ENCODE measurements around the gene NAA40.

Gene NAA40

GRCh38 chr11:63905179-63905578 is 33.6 kb upstream of the NAA40 start:
- H3K4me3 ChIP-seq (ENCODE audit: low read depth in 1 of 2, low read length in 2 of 2) = no peak overlapping the region
- H3K9me3 ChIP-seq (ENCODE audit: control insufficient read depth in 1 of 2, low read length in 2 of 2) = no peaks in the 10 kb centered on the region
- H3K27ac ChIP-seq (ENCODE audit: low read depth, low read length) = no peak overlapping the region
- H3K9ac ChIP-seq (ENCODE audit: low read depth in 1 of 2, low read length in 2 of 2) = no peak overlapping the region
- no peaks in the 10 kb centered on the region for H3K27me3 ChIP-seq (ENCODE audit: control insufficient read depth in 1 of 2, insufficient read depth in 2 of 2, low read length in 2 of 2)
- H3K4me1 ChIP-seq (ENCODE audit: control insufficient read depth in 1 of 2, insufficient read depth in 2 of 2, low read length in 2 of 2) = no peaks in the 10 kb centered on the region
- peaks cover 51 to 80% of the 10 kb centered on the region in 2 donors for H3K36me3 ChIP-seq (ENCODE audit: control insufficient read depth in 1 of 2, insufficient read depth in 2 of 2, low read length in 2 of 2)

GRCh38 chr11:63906087-63906486 is 32.7 kb upstream of the NAA40 start:
- no peaks in the 10 kb centered on the region for H3K4me1 ChIP-seq (ENCODE audit: control insufficient read depth in 1 of 2, insufficient read depth in 2 of 2, low read length in 2 of 2)
- H3K27me3 ChIP-seq (ENCODE audit: control insufficient read depth in 1 of 2, insufficient read depth in 2 of 2, low read length in 2 of 2) = no peaks in the 10 kb centered on the region
- peaks cover 42 to 71% of the 10 kb centered on the region in 2 donors for H3K36me3 ChIP-seq (ENCODE audit: control insufficient read depth in 1 of 2, insufficient read depth in 2 of 2, low read length in 2 of 2)
- H3K4me3 ChIP-seq (ENCODE audit: low read depth in 1 of 2, low read length in 2 of 2) = no peak overlapping the region
- no peaks in the 10 kb centered on the region for H3K9me3 ChIP-seq (ENCODE audit: control insufficient read depth in 1 of 2, low read length in 2 of 2)
- no peak overlapping the region for H3K9ac ChIP-seq (ENCODE audit: low read depth in 1 of 2, low read length in 2 of 2)
- no peak overlapping the region for H3K27ac ChIP-seq (ENCODE audit: low read depth, low read length)

- H3K27me3 ChIP-seq (ENCODE audit: control insufficient read depth in 1 of 2, insufficient read depth in 2 of 2, low read length in 2 of 2) = no peaks in the 10 kb centered on the region
- H3K4me1 ChIP-seq (ENCODE audit: control insufficient read depth in 1 of 2, insufficient read depth in 2 of 2, low read length in 2 of 2) = no peaks in the 10 kb centered on the region
- H3K27ac ChIP-seq (ENCODE audit: low read depth, low read length) = no peak overlapping the region
- H3K9me3 ChIP-seq (ENCODE audit: control insufficient read depth in 1 of 2, low read length in 2 of 2) = no peaks in the 10 kb centered on the region
- no peak overlapping the region for H3K4me3 ChIP-seq (ENCODE audit: low read depth in 1 of 2, low read length in 2 of 2)
- H3K9ac ChIP-seq (ENCODE audit: low read depth in 1 of 2, low read length in 2 of 2) = no peak overlapping the region
- H3K36me3 ChIP-seq (ENCODE audit: control insufficient read depth in 1 of 2, insufficient read depth in 2 of 2, low read length in 2 of 2) = peaks cover 41 to 66% of the 10 kb centered on the region in 2 donors
Observed at GRCh38 chr11:63906585-63906984, 32.2 kb upstream of the NAA40 start.

- Histone ChIP-seq H3K4me3 (ENCODE audit: low read depth in 1 of 2, low read length in 2 of 2) (no peak overlapping the region), H3K36me3 (ENCODE audit: control insufficient read depth in 1 of 2, insufficient read depth in 2 of 2, low read length in 2 of 2) (peaks cover 37 to 61% of the 10 kb centered on the region in 2 donors), H3K4me1 (ENCODE audit: control insufficient read depth in 1 of 2, insufficient read depth in 2 of 2, low read length in 2 of 2) (no peaks in the 10 kb centered on the region), H3K27ac (ENCODE audit: low read depth, low read length) (no peak overlapping the region), H3K27me3 (ENCODE audit: control insufficient read depth in 1 of 2, insufficient read depth in 2 of 2, low read length in 2 of 2) (no peaks in the 10 kb centered on the region), H3K9ac (ENCODE audit: low read depth in 1 of 2, low read length in 2 of 2) (no peak overlapping the region), H3K9me3 (ENCODE audit: control insufficient read depth in 1 of 2, low read length in 2 of 2) (no peaks in the 10 kb centered on the region)
Observed at GRCh38 chr11:63907063-63907462, 31.7 kb upstream of the NAA40 start.

- no peaks in the 10 kb centered on the region for H3K4me1 ChIP-seq (ENCODE audit: control insufficient read depth in 1 of 2, insufficient read depth in 2 of 2, low read length in 2 of 2)
- H3K9me3 ChIP-seq (ENCODE audit: control insufficient read depth in 1 of 2, low read length in 2 of 2) = no peaks in the 10 kb centered on the region
- no peak overlapping the region for H3K27ac ChIP-seq (ENCODE audit: low read depth, low read length)
- no peak overlapping the region for H3K4me3 ChIP-seq (ENCODE audit: low read depth in 1 of 2, low read length in 2 of 2)
- H3K9ac ChIP-seq (ENCODE audit: low read depth in 1 of 2, low read length in 2 of 2) = no peak overlapping the region
- no peaks in the 10 kb centered on the region for H3K27me3 ChIP-seq (ENCODE audit: control insufficient read depth in 1 of 2, insufficient read depth in 2 of 2, low read length in 2 of 2)
- peaks cover 30 to 52% of the 10 kb centered on the region in 2 donors for H3K36me3 ChIP-seq (ENCODE audit: control insufficient read depth in 1 of 2, insufficient read depth in 2 of 2, low read length in 2 of 2)
Observed at GRCh38 chr11:63907808-63908530, 30.8 kb upstream of the NAA40 start.

GRCh38 chr11:63908631-63909401 is 30.0 kb upstream of the NAA40 start:
- no peak overlapping the region for H3K4me3 ChIP-seq (ENCODE audit: low read depth in 1 of 2, low read length in 2 of 2)
- peaks cover 26 to 43% of the 10 kb centered on the region in 2 donors for H3K36me3 ChIP-seq (ENCODE audit: control insufficient read depth in 1 of 2, insufficient read depth in 2 of 2, low read length in 2 of 2)
- no peak overlapping the region for H3K9ac ChIP-seq (ENCODE audit: low read depth in 1 of 2, low read length in 2 of 2)
- no peak overlapping the region for H3K27ac ChIP-seq (ENCODE audit: low read depth, low read length)
- H3K9me3 ChIP-seq (ENCODE audit: control insufficient read depth in 1 of 2, low read length in 2 of 2) = no peaks in the 10 kb centered on the region
- H3K27me3 ChIP-seq (ENCODE audit: control insufficient read depth in 1 of 2, insufficient read depth in 2 of 2, low read length in 2 of 2) = no peaks in the 10 kb centered on the region
- H3K4me1 ChIP-seq (ENCODE audit: control insufficient read depth in 1 of 2, insufficient read depth in 2 of 2, low read length in 2 of 2) = no peaks in the 10 kb centered on the region

- no peak overlapping the region for H3K9ac ChIP-seq (ENCODE audit: low read depth in 1 of 2, low read length in 2 of 2)
- H3K4me1 ChIP-seq (ENCODE audit: control insufficient read depth in 1 of 2, insufficient read depth in 2 of 2, low read length in 2 of 2) = no peaks in the 10 kb centered on the region
- no peak overlapping the region for H3K4me3 ChIP-seq (ENCODE audit: low read depth in 1 of 2, low read length in 2 of 2)
- no peak overlapping the region for H3K27ac ChIP-seq (ENCODE audit: low read depth, low read length)
- peaks cover 17 to 33% of the 10 kb centered on the region in 2 donors for H3K36me3 ChIP-seq (ENCODE audit: control insufficient read depth in 1 of 2, insufficient read depth in 2 of 2, low read length in 2 of 2)
- no peaks in the 10 kb centered on the region for H3K27me3 ChIP-seq (ENCODE audit: control insufficient read depth in 1 of 2, insufficient read depth in 2 of 2, low read length in 2 of 2)
- no peaks in the 10 kb centered on the region for H3K9me3 ChIP-seq (ENCODE audit: control insufficient read depth in 1 of 2, low read length in 2 of 2)
Observed at GRCh38 chr11:63909591-63910506, 29.0 kb upstream of the NAA40 start.

GRCh38 chr11:63910675-63911074 is 28.1 kb upstream of the NAA40 start:
- Histone ChIP-seq H3K27ac (ENCODE audit: low read depth, low read length) (no peak overlapping the region), H3K36me3 (ENCODE audit: control insufficient read depth in 1 of 2, insufficient read depth in 2 of 2, low read length in 2 of 2) (peaks cover 17 to 25% of the 10 kb centered on the region in 2 donors), H3K9me3 (ENCODE audit: control insufficient read depth in 1 of 2, low read length in 2 of 2) (no peaks in the 10 kb centered on the region), H3K27me3 (ENCODE audit: control insufficient read depth in 1 of 2, insufficient read depth in 2 of 2, low read length in 2 of 2) (no peaks in the 10 kb centered on the region), H3K9ac (ENCODE audit: low read depth in 1 of 2, low read length in 2 of 2) (no peak overlapping the region), H3K4me1 (ENCODE audit: control insufficient read depth in 1 of 2, insufficient read depth in 2 of 2, low read length in 2 of 2) (peaks cover 0 to 1% of the 10 kb centered on the region in 2 donors), H3K4me3 (ENCODE audit: low read depth in 1 of 2, low read length in 2 of 2) (no peak overlapping the region)

- no peaks in the 10 kb centered on the region for H3K9me3 ChIP-seq (ENCODE audit: control insufficient read depth in 1 of 2, low read length in 2 of 2)
- no peak overlapping the region for H3K4me3 ChIP-seq (ENCODE audit: low read depth in 1 of 2, low read length in 2 of 2)
- peaks cover 17 to 20% of the 10 kb centered on the region in 2 donors for H3K36me3 ChIP-seq (ENCODE audit: control insufficient read depth in 1 of 2, insufficient read depth in 2 of 2, low read length in 2 of 2)
- peaks cover 0 to 9% of the 10 kb centered on the region in 2 donors for H3K4me1 ChIP-seq (ENCODE audit: control insufficient read depth in 1 of 2, insufficient read depth in 2 of 2, low read length in 2 of 2)
- H3K9ac ChIP-seq (ENCODE audit: low read depth in 1 of 2, low read length in 2 of 2) = no peak overlapping the region
- H3K27me3 ChIP-seq (ENCODE audit: control insufficient read depth in 1 of 2, insufficient read depth in 2 of 2, low read length in 2 of 2) = no peaks in the 10 kb centered on the region
- H3K27ac ChIP-seq (ENCODE audit: low read depth, low read length) = no peak overlapping the region
Observed at GRCh38 chr11:63911440-63911839, 27.4 kb upstream of the NAA40 start.
